ENCODE measurements around the gene TIMM21.

DNA sequence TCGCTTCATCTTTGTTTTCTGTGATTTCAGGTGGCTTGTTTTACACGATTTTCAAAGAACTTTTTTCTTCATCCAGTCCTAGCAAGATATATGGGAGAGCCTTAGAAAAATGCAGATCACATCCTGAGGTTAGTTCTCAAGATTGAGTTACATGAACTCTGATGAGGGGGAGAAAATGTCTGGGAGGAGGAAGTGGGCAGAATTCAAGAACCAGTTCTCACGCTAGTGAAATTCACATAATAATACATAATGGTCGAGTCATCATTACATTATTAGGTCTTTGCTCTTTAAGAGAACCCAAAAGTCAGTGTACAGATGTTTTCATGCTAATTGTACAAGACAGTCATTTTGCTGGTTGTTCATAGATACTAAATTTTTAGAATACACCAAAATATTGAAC lies 7.0 kb downstream of the TIMM21 start:
- TF ChIP-seq, protein P1, sequence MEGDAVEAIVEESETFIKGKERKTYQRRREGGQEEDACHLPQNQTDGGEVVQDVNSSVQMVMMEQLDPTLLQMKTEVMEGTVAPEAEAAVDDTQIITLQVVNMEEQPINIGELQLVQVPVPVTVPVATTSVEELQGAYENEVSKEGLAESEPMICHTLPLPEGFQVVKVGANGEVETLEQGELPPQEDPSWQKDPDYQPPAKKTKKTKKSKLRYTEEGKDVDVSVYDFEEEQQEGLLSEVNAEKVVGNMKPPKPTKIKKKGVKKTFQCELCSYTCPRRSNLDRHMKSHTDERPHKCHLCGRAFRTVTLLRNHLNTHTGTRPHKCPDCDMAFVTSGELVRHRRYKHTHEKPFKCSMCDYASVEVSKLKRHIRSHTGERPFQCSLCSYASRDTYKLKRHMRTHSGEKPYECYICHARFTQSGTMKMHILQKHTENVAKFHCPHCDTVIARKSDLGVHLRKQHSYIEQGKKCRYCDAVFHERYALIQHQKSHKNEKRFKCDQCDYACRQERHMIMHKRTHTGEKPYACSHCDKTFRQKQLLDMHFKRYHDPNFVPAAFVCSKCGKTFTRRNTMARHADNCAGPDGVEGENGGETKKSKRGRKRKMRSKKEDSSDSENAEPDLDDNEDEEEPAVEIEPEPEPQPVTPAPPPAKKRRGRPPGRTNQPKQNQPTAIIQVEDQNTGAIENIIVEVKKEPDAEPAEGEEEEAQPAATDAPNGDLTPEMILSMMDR (IDR thresholded peaks at IDR 0.05; ENCODE audit: poor library complexity, severe bottlenecking), result no peak
- TF ChIP-seq EZH2 (IDR thresholded peaks at IDR 0.05; ENCODE audit: borderline replicate concordance, insufficient read depth, low read length, poor library complexity, severe bottlenecking), result no peak

Data from neural cell (in vitro differentiated cells).